ENCODE measurements around the gene LIN9.
"Not testable (repeated sequence)": the region's sequence is repeated elsewhere in the genome, so short reads cannot be mapped to it uniquely, and the experiment has no call there.

Gene LIN9

GRCh38 chr1:226211181-226211821, 97.7 kb downstream of the LIN9 start:
- DNase-seq (ENCODE audit: low read depth), result no peak

DNA sequence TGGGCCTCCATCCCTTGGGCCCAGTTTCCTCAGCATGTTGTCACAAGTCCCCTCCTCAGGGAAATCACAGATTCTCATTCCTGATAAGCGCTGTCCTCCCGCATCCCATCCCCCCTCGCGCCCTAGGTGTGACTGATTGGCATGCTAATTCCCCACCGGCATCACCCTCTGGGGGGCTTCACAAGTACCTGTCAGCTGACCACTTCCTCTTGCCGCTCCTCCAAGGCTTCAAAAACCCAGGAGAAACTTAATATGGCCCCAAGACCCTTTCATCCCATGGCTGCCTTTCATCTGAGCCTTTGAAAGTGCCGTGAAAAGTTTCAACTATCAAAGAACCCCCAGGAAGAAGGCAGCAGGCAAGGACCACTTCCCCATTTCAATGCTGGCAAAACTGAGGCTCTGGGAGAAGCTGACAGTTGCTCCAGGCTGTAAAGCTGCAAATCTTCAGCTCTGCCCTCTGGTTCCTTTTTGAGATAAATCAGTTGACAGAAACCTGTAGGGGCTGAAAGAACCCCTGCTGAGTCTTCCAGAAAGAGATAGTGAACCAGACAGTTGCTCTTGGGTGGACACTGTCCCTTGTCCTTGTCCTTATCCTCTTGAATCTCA, 98.3 kb downstream of the LIN9 start:
- no peak for DNase-seq (ENCODE audit: low read depth)

DNA sequence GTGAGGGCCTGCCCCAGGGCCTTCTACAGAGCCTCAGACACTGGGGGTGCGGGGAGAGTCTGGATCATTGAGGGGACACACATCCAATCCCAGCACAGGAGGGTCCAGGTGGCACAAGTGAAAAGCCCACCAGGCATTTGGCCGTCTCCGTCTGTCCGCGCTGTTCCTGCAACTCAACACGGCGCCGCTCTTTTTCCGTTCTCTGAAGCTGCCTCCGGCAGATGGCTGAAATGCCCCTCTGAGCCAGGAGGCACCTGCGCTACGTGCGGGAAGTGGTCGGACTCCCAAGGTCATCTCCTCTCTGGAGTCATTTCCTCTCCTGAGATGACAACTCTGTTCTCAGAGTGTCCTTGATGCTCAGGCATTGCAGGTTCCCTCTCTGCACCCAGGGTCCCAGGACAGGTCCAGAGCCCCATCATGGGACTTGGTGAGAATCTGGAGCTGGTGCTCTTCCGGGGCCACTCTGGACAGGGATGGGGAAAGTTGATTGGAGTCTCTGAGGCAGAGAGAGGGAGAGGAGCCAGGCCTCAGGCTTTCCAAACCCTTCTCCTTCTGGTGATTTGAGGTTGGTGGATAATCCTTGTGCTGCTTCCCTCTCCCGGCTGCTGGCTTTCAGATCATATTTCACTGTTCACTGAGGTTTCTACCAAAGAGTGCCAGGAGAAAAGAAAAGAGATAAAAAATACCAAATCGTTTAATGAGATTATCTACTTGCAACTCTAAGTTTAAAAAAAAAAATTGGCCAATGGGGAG, 99.5 kb downstream of the LIN9 start:
- DNase-seq (ENCODE audit: low read depth), result no peak

DNA sequence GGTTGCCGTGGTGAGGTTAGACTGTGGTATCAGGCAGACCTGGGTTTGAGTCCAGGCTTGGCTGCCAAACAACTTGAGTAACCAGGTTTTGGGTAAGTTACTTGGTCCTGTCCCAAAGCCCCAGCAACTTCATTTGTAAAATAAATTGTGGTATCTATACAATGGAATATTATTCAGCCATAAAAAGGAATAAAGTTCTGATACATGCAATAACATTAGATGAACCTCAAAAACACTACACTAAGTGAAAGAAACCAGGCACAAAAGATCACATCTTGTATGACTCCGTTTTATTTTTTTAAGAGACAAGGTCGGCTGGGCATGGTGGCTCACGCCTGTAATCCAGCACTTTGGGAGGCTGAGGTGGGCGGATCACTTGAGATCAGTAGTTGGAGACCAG, 101.9 kb downstream of the LIN9 start:
- no peak for DNase-seq (ENCODE audit: low read depth)

DNA sequence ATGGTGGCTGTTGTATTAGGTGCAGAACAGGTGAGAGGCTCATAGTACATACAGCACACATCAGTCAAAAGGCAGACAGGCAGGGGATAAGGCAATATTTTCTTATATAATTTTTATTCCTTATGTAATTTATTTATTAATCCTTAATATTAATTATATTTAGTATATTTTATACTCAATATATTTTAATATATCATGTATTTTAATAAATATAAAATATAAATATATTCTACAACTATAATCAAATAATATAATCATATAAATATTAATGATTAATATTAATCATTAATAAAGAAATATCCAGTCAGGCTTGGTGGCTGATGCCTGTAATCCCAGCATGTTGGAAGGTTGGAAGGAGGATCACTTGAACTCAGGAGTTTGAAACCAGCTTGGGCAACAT, 104.8 kb downstream of the LIN9 start:
- DNase-seq (ENCODE audit: low read depth), result no peak

- no peak for DNase-seq (ENCODE audit: low read depth)
Measured at GRCh38 chr1:226203655-226204054, 105.3 kb downstream of the LIN9 start.

DNA sequence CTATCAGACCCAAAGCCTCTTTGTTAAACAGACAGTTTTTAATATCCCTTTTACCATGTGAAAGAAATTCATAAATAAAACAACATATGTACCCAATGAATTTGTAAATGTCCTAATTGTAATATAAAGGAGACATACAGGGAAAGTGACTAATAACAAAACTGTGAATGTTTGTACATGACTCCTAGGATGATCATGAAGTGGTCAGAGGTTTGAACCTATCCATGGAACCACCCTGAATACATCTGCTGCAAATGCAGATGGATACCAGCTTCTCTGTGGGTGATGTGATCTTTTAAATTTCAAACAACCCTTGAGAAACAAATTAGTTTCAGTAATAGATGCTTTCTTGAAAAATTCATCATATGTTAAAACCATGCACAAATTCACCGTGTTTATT, 105.7 kb downstream of the LIN9 start:
- no peak for DNase-seq (ENCODE audit: low read depth)

GRCh38 chr1:226202666-226203065, 106.3 kb downstream of the LIN9 start:
- not testable (repeated sequence) for DNase-seq (ENCODE audit: low read depth)

- no peak for DNase-seq (ENCODE audit: low read depth)
Measured at GRCh38 chr1:226202246-226202645, 106.7 kb downstream of the LIN9 start.

GRCh38 chr1:226201029-226201593, 107.9 kb downstream of the LIN9 start:
- DNase-seq (ENCODE audit: low read depth), result no peak

GRCh38 chr1:226199971-226200370, 109.0 kb downstream of the LIN9 start:
- DNase-seq (ENCODE audit: low read depth), result no peak

DNA sequence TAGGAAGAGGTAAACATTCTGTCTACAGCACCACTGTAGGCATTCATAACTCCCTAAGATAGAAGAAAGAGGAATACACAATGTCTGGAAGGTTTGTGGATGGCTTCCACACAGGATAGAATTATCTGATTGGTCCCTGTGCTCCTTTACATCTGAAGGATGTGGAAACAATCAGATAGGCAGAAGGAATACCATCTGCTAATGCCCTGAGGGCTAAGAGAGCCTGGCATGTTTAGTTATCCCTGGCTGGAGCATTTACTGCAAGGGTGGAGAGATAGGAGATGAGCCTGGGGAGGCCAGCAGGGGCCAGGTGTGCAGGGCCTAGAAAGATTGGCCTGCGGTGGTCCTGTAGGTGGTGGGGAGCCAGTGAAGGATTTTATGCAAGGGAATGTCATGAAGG, 113.8 kb downstream of the LIN9 start:
- no peak for DNase-seq (ENCODE audit: low read depth)

- DNase-seq (ENCODE audit: low read depth), result no peak
Measured at GRCh38 chr1:226187380-226187779, 121.6 kb downstream of the LIN9 start.

DNA sequence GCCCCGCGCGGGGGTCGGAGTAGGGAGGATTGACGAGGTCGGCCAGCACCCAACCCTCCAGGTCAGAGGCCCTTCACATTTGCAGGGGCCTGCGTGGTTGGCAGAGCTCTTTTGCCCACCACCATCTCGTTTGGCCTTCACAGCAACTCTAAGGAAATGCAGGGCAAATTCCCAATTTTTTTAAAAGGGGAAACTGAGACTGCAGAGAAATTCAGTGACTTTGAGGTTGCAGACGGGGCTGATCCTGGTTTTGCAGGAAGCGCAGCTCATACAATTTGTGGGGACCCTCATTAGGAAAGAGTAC, 122.0 kb downstream of the LIN9 start:
- DNase-seq (ENCODE audit: low read depth), result no peak

DNA sequence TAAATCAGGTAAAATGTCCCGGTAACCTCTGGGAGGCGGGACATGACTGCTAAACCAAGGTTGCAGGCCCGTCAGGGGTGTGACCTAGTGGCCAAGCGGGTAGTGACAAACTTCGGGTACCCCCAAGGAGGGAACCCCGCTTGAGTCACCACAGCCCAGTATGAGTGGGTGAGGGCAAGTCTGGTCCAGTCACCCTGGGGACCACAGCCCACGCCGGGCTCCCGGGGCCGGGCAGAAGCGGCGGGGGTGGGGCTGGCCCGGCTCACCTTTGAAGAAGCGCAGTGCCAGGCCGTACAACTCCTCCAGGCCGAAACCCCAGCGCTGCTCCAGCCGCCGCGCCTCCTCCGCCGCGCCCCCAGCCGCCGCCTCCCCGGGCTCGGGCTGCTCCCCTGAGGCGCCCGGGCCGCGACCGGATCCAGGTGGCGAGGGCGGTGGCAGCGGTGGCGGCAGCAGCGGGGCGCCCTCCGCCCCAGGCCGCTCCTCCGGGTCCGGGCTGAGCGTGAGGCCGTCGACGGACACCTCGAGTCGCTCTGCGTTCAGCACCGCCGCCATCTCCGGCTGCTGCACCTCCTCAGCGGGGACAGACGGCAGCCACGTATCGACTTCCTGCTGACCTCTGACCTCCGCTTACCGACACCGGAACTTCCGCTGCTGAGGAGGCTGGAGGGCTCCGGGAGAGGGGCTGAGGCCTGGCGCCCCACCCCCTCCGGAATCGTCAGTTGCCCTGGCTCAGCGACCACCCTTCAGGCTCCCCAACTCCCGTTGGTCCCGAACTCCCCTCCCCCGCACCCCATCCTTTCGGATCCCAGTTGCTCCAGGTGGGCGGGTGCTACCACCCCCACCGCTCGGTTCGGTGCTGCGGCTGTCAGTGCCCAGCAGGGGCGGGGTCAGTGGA, 122.6 kb downstream of the LIN9 start, which contains the start of gene ACBD3:
Gene ACBD3 (minus strand): TSS at position 618 of the 895 bp plus-strand sequence. CDS start 66 bp downstream, at position 552.
- DNase-seq (ENCODE audit: low read depth), result peak; percentile 71

DNA sequence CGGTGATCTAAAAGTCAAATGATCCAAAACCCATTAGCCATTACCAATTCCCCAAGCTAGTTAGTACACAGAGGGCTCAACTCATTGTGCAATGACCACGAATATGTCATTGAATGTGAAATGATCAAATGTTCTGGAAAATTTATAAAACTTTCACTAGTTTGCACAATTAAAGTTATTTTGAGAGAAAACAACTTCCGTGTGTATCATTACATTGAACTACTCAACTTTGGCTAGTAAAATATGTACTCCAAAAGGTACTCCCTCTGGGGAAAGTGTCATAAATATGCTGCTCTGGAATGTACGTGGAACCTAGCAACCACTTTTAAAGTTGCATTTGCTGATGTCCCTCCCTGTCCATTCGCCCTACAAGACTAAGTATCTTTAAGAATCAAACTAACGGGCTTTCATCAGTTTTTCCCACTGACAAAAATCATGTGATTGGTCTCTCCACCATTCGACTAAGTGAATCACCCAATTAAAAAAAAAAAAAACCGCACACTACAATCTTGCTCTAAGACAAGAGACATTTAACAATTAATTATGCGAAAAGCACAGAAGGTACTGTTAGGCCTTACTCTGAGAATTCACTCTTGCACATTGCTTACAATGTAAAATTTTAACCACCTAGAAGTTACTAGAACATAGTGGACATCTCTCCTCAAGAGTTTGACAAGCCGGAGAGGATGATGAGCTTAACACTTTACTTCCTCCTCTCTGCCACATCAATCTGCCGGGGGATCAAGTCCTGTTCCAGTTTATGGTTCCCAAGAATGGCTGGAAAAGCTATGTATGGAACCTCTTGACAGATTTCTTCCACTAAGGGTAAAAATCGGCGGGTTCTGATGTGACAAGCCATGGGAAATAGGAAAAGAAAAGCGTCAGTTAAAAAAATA, 123.6 kb downstream of the LIN9 start:
- no peak for DNase-seq (ENCODE audit: low read depth)

DNA sequence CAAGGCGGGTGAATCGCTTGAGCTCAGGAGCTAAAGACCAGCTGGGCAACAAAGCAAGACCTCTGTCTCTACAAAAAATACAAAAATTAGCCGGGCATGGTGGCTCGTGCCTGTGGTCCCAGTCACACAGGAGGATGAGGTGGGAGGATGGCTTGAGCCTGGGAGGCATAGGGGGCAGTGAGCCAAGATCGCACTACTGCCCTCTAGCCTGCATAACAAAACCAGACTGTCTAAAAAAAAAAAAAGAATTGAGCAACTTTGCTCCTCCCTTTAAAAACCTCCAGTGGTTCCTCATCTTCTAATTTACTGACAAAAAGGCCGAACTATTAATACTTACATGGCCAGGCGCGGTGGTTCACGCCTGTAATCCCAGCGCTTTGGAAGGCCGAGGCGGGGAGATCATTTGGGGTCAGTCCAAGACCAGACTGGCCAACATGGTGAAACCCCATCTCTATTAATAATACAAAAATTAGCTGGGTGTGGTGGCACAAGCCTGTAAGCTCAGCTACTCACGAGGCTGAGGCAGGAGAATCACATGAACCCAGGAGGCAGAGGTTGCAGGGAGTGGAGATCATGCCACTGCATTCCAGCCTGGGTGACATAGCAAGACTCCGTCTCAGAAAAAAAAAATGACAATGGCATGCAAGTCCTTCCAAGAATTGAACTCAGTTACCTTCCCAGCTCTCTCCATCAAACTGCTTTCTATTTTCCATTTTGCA, 126.8 kb downstream of the LIN9 start:
- no peak for DNase-seq (ENCODE audit: low read depth)
